Endodermal cell (in vitro differentiated cells): Measurements from ENCODE around the gene PSMB9. TPM values are rescaled to one million over a fixed set of nuclear protein-coding genes. Genes with fewer than 3 reads are reported as not detected.

Experiments used
- DNase-seq: peaks from one replicate; pipeline ENCODE4 v3.0.0-alpha.2; 2017
- H3K27ac ChIP-seq: 2 replicates; pipeline ENCODE4 v1.5.1; 2013; ENCODE audit warnings: mild to moderate bottlenecking, low read depth, low read length, moderate library complexity
- H3K27me3 ChIP-seq: 2 replicates; pipeline ENCODE4 v1.6.1; 2013; ENCODE audit warnings: mild to moderate bottlenecking, low read length, moderate library complexity; ENCODE audit not compliant: insufficient read depth, control insufficient read depth, poor library complexity, severe bottlenecking
- H3K36me3 ChIP-seq: 2 replicates; pipeline ENCODE4 v1.7.0; 2013; ENCODE audit warnings: mild to moderate bottlenecking, low read length, moderate library complexity; ENCODE audit not compliant: control insufficient read depth, insufficient read depth
- H3K4me1 ChIP-seq: one replicate; pipeline ENCODE4 v1.7.0; 2013; ENCODE audit warnings: low read length; ENCODE audit not compliant: control insufficient read depth, insufficient read depth
- H3K4me3 ChIP-seq: 2 replicates; pipeline ENCODE4 v1.5.1; 2013; ENCODE audit warnings: mild to moderate bottlenecking, low read length, moderate library complexity
- H3K9ac ChIP-seq: 2 replicates; pipeline ENCODE4 v1.6.1; 2013; ENCODE audit warnings: mild to moderate bottlenecking, low read length, moderate library complexity; ENCODE audit not compliant: poor library complexity, severe bottlenecking; ENCODE audit errors: extremely low read depth
- H3K9me3 ChIP-seq: 2 replicates; pipeline ENCODE4 v1.6.1; 2013; ENCODE audit warnings: mild to moderate bottlenecking, low read length, moderate library complexity; ENCODE audit not compliant: control insufficient read depth
- H3K27ac Mint-ChIP-seq: 2 replicates; pipeline ENCODE4 v1.8.0; 2020; ENCODE audit warnings: mixed read lengths
- H3K27me3 Mint-ChIP-seq: 2 replicates; pipeline ENCODE4 v1.8.0; 2021; ENCODE audit warnings: mild to moderate bottlenecking, mixed read lengths; ENCODE audit not compliant: insufficient read depth
- H3K36me3 Mint-ChIP-seq: 2 replicates; pipeline ENCODE4 v1.8.0; 2020; ENCODE audit warnings: low read depth, mixed read lengths
- H3K4me1 Mint-ChIP-seq: 2 replicates; pipeline ENCODE4 v1.8.0; 2020; ENCODE audit warnings: mixed read lengths
- H3K4me3 Mint-ChIP-seq: 2 replicates; pipeline ENCODE4 v1.8.0; 2020; ENCODE audit warnings: mild to moderate bottlenecking, moderate library complexity, mixed read lengths
- H3K9me3 Mint-ChIP-seq: 2 replicates; pipeline ENCODE4 v1.8.0; 2020; ENCODE audit warnings: mild to moderate bottlenecking, mixed read lengths
- WGBS, 2 experiments: methylation state at CpG; one replicate each; pipeline versions ENCODE4 v1.1.5 to v1.1.7; 2013; ENCODE audit warnings: missing lambda C conversion rate in 2 of 2, mixed read lengths in 1 of 2; ENCODE audit not compliant: insufficient coverage in 1 of 2, insufficient read length in 1 of 2; 5-methylcytosine and 5-hydroxymethylcytosine counted together
- total RNA-seq, 2 donors: library from RNA; stranded (reverse); fragmentation: NEBNext Ultra II Directional in 1 of 2; extraction: Animal tissue kit (Norgen Biotek cat#: 25700) in 1 of 2; gene quantifications; 2 replicates in 1 of 2; 3 replicates in 1 of 2; pipeline ENCODE4 v1.2.1, GENCODE V29; 2021
- TF ChIP-seq, protein P1 (sequence below): fragments of 200-600 bp; sonication (generic); conservative IDR thresholded peaks from 2 replicates; pipeline ENCODE4 v1.5.0; 2021; ENCODE audit warnings: antibody characterized with exemption, mild to moderate bottlenecking

The PSMB9 gene
- total RNA-seq, 2 donors from 2014 or later = not detected

DNA sequence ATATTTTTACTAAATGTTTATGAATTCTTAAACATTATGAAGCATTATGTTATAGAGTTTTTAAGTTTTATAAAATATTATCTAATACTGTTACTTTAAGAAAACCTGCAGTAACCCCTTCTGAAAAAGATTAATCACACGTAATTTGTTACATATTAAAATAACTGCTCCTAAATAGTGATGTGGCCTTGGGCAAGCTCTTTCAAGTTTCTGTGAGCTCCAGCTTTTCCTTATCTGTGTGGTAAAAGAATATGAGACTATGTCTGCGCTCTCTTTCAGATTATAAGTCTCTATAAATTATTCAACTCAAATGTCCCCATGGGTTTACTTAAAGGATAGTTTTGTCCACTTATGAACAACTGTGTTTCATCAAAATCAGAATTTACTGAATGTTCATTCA, 54.9 kb downstream of the PSMB9 start:
- DNase-seq = no peak
- Mint-ChIP-seq H3K9me3 (no peaks in the 10 kb centered on the region), H3K36me3 (no peaks in the 10 kb centered on the region), H3K27ac (no peak overlapping the region), H3K4me1 (no peaks in the 10 kb centered on the region), H3K27me3 (peaks cover 36% of the 10 kb centered on the region), H3K4me3 (no peak overlapping the region)
- H3K36me3 ChIP-seq = no peaks in the 10 kb centered on the region
- H3K4me3 ChIP-seq = no peak overlapping the region
- no peaks in the 10 kb centered on the region for H3K9me3 ChIP-seq
- H3K9ac ChIP-seq = no peak overlapping the region
- TF ChIP-seq, protein P1, sequence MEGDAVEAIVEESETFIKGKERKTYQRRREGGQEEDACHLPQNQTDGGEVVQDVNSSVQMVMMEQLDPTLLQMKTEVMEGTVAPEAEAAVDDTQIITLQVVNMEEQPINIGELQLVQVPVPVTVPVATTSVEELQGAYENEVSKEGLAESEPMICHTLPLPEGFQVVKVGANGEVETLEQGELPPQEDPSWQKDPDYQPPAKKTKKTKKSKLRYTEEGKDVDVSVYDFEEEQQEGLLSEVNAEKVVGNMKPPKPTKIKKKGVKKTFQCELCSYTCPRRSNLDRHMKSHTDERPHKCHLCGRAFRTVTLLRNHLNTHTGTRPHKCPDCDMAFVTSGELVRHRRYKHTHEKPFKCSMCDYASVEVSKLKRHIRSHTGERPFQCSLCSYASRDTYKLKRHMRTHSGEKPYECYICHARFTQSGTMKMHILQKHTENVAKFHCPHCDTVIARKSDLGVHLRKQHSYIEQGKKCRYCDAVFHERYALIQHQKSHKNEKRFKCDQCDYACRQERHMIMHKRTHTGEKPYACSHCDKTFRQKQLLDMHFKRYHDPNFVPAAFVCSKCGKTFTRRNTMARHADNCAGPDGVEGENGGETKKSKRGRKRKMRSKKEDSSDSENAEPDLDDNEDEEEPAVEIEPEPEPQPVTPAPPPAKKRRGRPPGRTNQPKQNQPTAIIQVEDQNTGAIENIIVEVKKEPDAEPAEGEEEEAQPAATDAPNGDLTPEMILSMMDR = no peak
- H3K27ac ChIP-seq = no peak overlapping the region
- no peaks in the 10 kb centered on the region for H3K4me1 ChIP-seq
- peaks cover 40% of the 10 kb centered on the region for H3K27me3 ChIP-seq
- WGBS, 2 experiments = 94% methylated on average over 2 of the region's 2 CpGs; no CpG with 5 or more reads in 1 of the 2 experiments

Other genes with a start within 250 kb of the PSMB9 start
- under 1 TPM in 1 of 2 donors, not detected in 1; 0.97 TPM for gene HLA-DQA1, start 216.8 kb upstream of the PSMB9 start, total RNA-seq
- 10 to 100 TPM in 1 of 2 donors, 1 to 10 TPM in 1; 2.2 to 11.1 TPM for gene HLA-DQB1, start 187.5 kb upstream of the PSMB9 start, total RNA-seq
- gene HLA-DQA2, start 112.8 kb upstream of the PSMB9 start, total RNA-seq = not detected
- gene HLA-DQB2, start 90.7 kb upstream of the PSMB9 start, total RNA-seq = not detected
- gene HLA-DOB, start 37.2 kb upstream of the PSMB9 start, total RNA-seq = not detected
- 1 to 10 TPM; 3.4 to 6.6 TPM for gene TAP2, start 15.5 kb upstream of the PSMB9 start, total RNA-seq
- 1 to 10 TPM in 1 of 2 donors, under 1 TPM in 1; 0.93 to 3.1 TPM for gene PSMB8, start 10.1 kb upstream of the PSMB9 start, total RNA-seq
- 1 to 10 TPM; 2.0 to 2.6 TPM for gene TAP1, start 488 bp upstream of the PSMB9 start, total RNA-seq
- gene HLA-DMB, start 86.8 kb downstream of the PSMB9 start, total RNA-seq = 1 to 10 TPM in 1 of 2 donors, under 1 TPM in 1; 0.24 to 1.8 TPM
- gene HLA-DMA, start 98.9 kb downstream of the PSMB9 start, total RNA-seq = 10 to 100 TPM in 1 of 2 donors, 1 to 10 TPM in 1; 4.9 to 19.0 TPM
- gene BRD2, start 114.4 kb downstream of the PSMB9 start, total RNA-seq = 100 to 1,000 TPM; 209 to 233 TPM
- 10 to 100 TPM; 10.6 to 11.1 TPM for gene HLA-DOA, start 155.4 kb downstream of the PSMB9 start, total RNA-seq
- 1 to 10 TPM; 1.7 to 1.9 TPM for gene HLA-DPA1, start 219.5 kb downstream of the PSMB9 start, total RNA-seq
- gene HLA-DPB1, start 221.8 kb downstream of the PSMB9 start, total RNA-seq = 10 to 100 TPM; 13.5 to 20.6 TPM